NCI-H1105 (cell line): ENCODE data around the gene SLC38A2.
A peak's percentile ranks its signal among the peaks of the same experiment; 100 is the strongest.
"Not testable (repeated sequence)": the region's sequence is repeated elsewhere in the genome, so short reads cannot be mapped to it uniquely, and the experiment has no call there.

Source experiments
- DNase-seq: peaks from one replicate; lab custom pipeline; 2025; lab: John Stamatoyannopoulos, UW

SLC38A2 gene

GRCh38 chr12:46372544-46373300 lies at the start of gene SLC38A2:
TSS of gene SLC38A2 (minus strand) at chr12:46372773. CDS start at chr12:46371293, 1,480 bp downstream.
- DNase-seq = peak; percentile 90

- no peak for DNase-seq
Observed at GRCh38 chr12:46419675-46420074, 47.1 kb upstream of the SLC38A2 start.

GRCh38 chr12:46415552-46415951 lies 43.0 kb upstream of the SLC38A2 start:
- no peak for DNase-seq

- no peak for DNase-seq
Observed at GRCh38 chr12:46414591-46415268, 42.2 kb upstream of the SLC38A2 start.

- DNase-seq = no peak
Observed at GRCh38 chr12:46413368-46413767, 40.8 kb upstream of the SLC38A2 start.

GRCh38 chr12:46412857-46413256 lies 40.3 kb upstream of the SLC38A2 start:
- DNase-seq = no peak

- DNase-seq = no peak
Observed at GRCh38 chr12:46410495-46410894, 37.9 kb upstream of the SLC38A2 start.

- DNase-seq = no peak
Observed at GRCh38 chr12:46409974-46410373, 37.4 kb upstream of the SLC38A2 start.

GRCh38 chr12:46409342-46409741 lies 36.8 kb upstream of the SLC38A2 start:
- no peak for DNase-seq

GRCh38 chr12:46408441-46408840 lies 35.9 kb upstream of the SLC38A2 start:
- no peak for DNase-seq

- no peak for DNase-seq
Observed at GRCh38 chr12:46407361-46407760, 34.8 kb upstream of the SLC38A2 start.

GRCh38 chr12:46406352-46407027 lies 33.9 kb upstream of the SLC38A2 start:
- no peak for DNase-seq

GRCh38 chr12:46404733-46405132 lies 32.2 kb upstream of the SLC38A2 start:
- no peak for DNase-seq

- no peak for DNase-seq
Observed at GRCh38 chr12:46404225-46404631, 31.7 kb upstream of the SLC38A2 start.

- DNase-seq = no peak
Observed at GRCh38 chr12:46403719-46404070, 31.1 kb upstream of the SLC38A2 start.

- DNase-seq = no peak
Observed at GRCh38 chr12:46402941-46403718, 30.6 kb upstream of the SLC38A2 start.

- no peak for DNase-seq
Observed at GRCh38 chr12:46402451-46402850, 29.9 kb upstream of the SLC38A2 start.

- DNase-seq = no peak
Observed at GRCh38 chr12:46401662-46402061, 29.1 kb upstream of the SLC38A2 start.

GRCh38 chr12:46400406-46400805 lies 27.8 kb upstream of the SLC38A2 start:
- DNase-seq = no peak

- not testable (repeated sequence) for DNase-seq
Observed at GRCh38 chr12:46399461-46400248, 27.1 kb upstream of the SLC38A2 start.

GRCh38 chr12:46396826-46397225 lies 24.3 kb upstream of the SLC38A2 start:
- DNase-seq = no peak
